C4-2B (cell line): ENCODE data around the gene TH.

Experiments
- ZFX ChIP-seq: fragments of 450-650 bp; IDR thresholded peaks from 2 replicates; pipeline ENCODE4 v1.6.1; 2017
- TF ChIP-seq, protein P1 (sequence below): fragments of 450-650 bp; conservative IDR thresholded peaks from 2 replicates; pipeline ENCODE4 v1.5.1; 2017; ENCODE audit warnings: mild to moderate bottlenecking

- no peak for TF ChIP-seq ZFX
- TF ChIP-seq, protein P1, sequence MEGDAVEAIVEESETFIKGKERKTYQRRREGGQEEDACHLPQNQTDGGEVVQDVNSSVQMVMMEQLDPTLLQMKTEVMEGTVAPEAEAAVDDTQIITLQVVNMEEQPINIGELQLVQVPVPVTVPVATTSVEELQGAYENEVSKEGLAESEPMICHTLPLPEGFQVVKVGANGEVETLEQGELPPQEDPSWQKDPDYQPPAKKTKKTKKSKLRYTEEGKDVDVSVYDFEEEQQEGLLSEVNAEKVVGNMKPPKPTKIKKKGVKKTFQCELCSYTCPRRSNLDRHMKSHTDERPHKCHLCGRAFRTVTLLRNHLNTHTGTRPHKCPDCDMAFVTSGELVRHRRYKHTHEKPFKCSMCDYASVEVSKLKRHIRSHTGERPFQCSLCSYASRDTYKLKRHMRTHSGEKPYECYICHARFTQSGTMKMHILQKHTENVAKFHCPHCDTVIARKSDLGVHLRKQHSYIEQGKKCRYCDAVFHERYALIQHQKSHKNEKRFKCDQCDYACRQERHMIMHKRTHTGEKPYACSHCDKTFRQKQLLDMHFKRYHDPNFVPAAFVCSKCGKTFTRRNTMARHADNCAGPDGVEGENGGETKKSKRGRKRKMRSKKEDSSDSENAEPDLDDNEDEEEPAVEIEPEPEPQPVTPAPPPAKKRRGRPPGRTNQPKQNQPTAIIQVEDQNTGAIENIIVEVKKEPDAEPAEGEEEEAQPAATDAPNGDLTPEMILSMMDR, result no peak
Observed at GRCh38 chr11:2202900-2203439, 31.4 kb upstream of the TH start.
